T-helper 2 cell (primary cell): Measurements from ENCODE around the gene REEP5.
"Not testable (repeated sequence)": the region's sequence is repeated elsewhere in the genome, so short reads cannot be mapped to it uniquely, and the experiment has no call there.

Source experiments
- DNase-seq, 5 experiments: peaks; one replicate each; pipeline versions ENCODE4 v3.0.0 to v3.0.0-alpha.2; 2012 to 2022

REEP5 gene

DNA sequence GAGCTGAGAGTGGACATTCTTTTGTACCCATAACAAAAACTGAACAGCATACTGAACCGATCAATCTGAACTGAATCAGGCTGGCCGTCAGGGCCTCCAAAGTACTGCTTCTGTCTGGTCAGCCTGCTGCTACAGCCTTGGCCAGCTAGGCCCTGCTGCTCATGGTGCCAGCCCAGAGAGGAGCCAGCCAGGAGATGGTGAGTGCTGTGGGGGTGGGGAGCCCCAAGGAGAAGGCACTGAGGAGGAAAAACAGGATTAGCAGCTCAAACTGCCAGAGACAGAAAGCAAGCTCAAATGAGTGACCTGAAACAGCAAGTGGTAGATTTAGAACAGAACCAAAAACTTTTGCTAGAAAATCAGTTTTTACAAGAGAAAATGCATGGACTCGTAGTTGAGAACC lies 37.0 kb downstream of the REEP5 start:
- DNase-seq = no peak

DNA sequence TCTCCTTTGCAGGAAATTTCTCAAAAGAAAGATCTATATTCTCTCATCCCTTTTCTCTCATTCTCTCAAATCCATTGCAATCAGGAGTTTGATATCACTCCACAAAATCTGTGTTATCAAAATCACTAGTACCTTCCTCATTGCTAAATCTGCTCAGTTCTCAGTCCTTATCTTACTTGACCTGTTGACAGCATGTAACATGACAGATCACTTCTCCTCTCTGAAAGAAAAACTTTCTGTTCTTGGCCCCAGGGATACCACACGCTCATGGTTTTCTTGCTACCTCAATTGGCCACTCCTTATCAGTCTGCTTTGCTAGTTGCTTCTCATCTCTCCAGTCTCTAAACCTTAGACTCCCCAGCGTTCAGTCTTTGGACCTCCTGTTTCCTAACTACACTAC lies 38.8 kb downstream of the REEP5 start:
- DNase-seq = no peak

DNA sequence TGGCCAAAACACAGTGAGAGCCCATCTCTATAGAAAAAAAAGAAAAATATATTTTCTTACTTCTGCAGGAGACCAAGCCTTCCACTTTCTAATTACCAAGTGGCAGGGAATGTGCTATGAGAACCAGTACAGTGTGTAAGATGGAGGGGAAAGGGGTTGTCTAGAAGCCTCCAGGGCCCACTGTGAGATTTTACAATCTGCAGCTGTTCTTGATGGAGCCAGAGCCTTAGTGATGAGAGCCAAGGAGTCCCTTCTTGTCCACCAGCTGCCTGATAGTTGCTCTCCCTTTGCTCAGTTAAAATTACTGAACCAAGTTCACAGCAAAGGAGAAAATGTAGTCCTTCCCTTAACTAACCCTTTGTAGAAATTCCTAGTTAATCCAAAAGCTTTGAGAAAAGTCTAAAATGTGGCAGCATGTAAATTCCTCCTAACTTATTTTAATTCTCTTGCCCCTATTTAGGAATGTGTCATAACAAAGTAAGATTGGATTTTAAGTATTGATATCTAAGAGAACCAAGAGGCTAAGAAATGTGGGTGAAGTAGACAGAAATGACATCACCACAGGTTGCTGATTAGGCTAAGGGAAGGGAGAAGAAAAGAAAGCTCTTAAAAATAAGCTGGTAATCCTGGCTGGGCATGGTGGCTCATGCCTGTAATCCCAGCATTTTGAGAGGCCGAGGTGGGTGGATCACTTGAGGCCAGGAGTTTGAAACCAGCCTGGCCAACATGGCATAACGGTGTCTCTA lies 41.6 kb downstream of the REEP5 start:
- DNase-seq = no peak

DNA sequence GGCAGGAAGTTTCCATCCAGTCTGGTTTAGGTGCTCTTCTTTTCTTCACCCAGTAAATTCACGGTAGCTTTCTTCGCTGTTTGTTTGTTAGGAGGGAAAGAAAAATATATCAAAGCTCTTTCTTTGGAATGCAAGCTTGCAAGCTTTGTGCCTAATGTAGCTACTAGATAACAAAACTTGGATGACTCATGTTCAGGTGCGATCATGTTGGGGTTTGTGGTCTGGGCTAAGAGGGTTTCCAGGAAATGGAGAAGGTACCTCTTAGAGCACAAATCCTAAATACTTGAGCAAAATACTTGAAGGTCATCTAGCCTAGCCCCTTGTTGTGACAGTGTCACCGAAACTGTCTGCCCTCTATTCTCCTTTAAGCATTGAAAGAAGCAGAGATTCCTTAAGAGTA lies 43.3 kb downstream of the REEP5 start:
- peak in 4 of 5 experiments; percentile 27 to 86 (median 40) for DNase-seq

DNA sequence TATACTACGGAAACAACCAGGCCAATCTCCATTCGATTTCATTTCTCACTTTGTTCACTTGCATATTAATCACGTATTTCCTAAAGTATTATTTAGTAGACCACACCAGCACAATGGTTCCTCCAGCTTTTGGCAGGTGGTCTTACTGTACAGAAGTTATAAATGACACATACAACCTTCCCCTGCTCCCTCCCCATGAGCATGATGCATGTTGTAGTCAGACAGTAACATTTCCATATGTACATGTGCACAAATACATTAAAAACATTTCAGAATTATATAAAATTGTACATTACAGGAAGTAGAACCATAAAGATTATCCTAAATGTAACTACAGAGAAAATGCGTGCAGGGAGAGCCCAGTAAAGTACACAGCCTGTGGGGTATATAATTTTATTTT lies 43.9 kb downstream of the REEP5 start:
- no peak for DNase-seq

DNA sequence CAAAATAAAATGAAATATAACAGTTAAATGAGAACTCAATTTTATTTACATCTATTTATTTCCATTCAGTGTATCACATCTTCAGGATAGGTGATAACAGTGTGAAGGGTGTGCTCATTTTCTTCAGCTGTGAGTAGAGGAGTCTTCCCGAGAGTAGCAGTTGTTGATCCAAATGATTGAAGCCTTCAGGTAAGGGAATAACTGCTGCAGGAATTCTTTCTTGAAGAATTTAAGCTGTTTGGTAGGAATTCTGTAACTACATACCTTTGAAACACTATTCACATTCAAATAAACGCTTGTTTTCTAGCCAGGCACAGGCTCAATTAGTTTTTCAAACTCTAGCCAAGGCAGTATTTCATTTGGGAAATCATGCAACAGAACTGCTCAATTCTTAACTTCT lies 45.7 kb downstream of the REEP5 start:
- no peak for DNase-seq

DNA sequence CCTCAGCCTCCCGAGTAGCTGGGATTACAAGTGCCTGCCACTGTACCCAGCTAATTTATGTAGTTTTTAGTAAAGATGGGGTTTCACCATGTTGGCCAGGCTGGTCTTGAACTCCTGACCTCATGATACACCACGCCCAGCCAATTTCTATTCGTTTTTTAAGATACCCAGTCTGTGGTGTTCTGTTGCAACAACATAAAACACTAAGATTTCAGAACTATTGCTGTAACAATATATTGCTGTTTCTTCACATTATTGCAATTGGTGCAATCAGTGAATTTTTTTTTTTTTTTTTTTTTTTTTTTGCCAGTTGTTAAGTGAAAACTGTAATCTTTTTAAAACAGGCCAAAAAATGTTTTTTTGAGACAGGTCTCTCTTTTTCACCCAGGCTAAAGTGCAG lies 51.1 kb downstream of the REEP5 start:
- DNase-seq = no peak

DNA sequence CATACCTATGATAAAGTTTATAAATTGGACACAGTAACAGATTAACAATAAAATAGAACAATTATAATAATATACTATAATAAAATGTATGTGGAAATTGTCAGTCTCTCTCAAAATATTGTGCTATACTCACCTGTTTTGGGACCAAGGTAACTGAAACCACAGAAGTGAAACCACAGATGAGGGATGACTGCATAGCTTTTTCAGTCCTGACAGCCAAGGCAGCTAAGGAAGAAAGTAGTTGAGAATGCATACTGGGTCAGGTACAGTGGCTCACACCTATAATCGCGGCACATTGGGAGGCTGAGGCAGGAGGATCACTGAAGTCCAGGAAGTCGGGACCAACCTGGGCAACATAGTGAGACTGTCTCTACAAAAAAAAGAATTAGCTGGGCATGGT lies 52.1 kb downstream of the REEP5 start:
- DNase-seq = peak in 1 of 5 experiments; percentile 47

DNA sequence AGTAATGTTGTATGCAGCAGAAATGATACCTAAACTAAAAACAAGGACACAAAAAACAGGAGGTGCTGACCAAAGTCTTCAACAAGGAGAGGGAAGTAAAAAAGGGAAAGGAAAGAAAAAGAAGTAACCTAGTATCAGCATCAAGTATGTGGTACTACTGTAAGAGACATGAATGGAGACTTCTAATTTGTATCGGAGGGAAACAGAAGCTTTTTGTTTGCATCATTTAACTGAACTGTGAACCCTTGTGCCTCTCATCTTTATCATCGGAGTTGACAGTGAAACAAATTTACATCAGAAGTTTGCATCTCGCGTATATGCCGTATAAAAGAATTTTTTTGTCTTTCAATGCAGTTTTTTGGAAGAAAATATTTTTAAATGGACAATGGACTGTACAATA lies 54.6 kb downstream of the REEP5 start:
- DNase-seq = no peak

DNA sequence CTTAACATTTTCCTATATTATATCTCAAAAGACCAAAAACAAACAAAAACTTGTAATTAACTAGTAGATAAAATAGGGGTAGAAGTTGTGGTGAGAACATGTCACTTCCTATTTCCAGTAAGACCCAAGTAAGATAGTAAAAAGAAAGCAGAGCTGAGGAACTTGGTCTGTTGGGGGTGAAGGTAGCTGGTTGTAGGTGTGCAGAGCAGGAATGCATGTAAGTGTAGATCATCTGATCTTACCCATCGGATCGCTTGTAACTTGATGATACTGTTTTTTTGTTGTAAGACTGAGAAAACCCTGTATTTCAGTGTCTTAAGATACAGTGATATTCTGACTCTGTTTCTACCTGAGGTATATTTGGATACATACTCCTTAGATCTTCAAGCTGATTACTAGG lies 55.3 kb downstream of the REEP5 start:
- DNase-seq = peak in 1 of 5 experiments; percentile 53

DNA sequence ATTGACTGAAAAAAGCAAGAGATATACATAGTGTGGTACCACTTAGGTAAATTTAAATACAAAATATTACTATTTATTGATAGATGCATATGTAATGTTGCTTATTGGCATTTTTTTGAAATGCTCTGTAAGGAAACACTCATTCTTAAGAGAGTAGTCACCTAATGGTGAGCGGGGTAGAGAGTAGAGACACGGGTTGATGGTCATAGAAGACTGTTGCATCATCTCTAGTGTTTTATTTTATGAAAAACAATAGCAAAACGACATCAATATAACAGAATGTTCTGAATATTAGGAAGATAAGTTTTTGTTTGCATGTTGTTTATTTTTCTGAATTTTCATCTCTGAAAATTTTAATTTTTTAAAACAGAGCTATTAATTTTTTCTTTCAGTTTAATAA lies 56.9 kb downstream of the REEP5 start:
- DNase-seq = no peak

DNA sequence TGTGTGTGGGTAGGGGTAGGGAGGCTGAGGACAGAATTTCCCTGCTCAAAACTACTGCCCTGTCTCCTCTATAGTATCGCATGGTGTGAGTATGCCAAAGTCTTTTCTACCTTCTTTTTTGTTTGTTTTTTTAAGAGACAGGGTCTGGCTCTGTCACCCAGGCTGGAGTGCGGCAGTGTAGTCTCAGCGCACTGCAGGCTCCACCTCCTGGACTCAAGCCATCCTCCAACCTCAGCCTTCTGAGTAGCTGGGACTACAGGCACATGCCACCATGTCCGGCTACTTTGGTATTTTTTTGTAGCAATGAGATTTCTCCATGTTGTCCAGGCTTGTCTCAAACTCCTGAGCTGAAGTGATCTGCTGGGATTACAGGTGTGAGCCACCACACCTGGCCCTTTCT lies 58.5 kb downstream of the REEP5 start:
- no peak for DNase-seq

DNA sequence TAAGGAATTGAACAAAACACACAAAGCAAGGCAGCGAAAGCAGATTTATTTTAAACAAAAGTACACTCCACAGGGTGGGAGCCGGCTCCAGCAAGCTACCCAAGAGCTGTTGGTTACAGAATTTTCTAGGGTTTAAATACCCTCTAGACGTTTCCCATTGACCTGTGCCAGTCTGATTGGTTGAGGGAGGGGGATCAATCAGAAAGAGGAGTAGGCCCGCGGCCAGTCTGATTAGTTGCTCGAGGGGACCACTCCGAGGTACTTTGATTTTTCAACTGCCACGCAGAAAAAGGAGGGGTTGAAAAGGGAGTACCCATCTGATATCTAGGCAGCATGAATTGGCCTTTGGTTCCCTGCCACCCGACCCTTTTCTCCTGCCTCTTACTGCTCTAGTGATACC lies 59.9 kb downstream of the REEP5 start:
- DNase-seq = no peak

DNA sequence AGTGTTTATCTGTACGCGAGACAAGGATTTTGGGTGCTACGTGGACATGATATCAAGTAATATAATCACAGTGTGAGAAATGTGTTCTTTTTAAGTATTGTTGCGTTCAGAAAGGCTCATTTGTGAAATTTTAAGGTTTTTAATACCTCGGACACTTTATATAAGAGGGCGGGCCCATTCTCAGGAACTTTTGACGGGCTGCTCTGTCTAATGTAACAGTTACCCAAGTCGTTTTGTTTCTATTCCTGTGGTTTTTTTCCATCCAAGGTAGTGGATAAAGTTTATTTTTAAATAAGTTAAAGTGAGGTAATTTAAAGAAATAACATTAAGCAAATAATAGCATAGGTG lies 60.4 kb downstream of the REEP5 start:
- DNase-seq = no peak

DNA sequence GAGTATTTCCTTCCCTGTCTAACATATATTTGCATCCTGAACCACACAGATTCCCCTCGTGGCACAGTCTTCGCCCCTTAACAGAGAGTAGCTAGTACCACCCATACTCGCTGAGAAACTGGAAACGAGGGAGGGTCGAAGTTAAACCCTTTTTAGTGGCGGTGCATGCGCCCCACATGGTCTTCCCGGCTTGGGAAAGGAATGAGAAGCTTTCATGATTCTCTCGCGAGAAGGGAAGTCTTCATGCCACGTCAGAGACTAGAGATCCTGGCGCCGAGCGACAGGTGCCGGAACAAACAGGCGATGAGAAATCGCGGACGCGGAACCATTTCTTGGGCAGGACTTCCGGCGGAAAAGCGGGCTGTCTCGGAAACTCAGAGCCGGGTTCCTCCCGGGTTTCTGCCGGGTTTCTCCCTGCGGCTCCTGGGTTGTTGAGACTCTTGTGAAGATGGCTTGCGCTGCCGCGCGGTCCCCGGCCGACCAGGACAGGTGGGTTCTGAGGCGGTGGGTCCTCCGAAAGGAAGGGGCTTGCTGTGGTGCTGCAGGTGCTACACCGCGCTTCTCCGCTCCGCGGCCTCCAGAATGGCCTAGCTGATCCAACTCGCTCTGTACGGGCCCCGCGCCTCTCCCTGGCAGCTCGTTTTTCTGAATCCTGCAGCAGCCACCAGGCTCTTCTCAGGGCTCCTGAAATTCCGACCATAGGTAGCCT lies 60.9 kb downstream of the REEP5 start, which contains the start of gene SRP19:
Gene SRP19, plus strand, starts transcription at position 359 of the 709 bp plus-strand sequence. Its CDS starts 90 bp downstream, at position 449.
- DNase-seq = peak; percentile 73 to 96 (median 87)

DNA sequence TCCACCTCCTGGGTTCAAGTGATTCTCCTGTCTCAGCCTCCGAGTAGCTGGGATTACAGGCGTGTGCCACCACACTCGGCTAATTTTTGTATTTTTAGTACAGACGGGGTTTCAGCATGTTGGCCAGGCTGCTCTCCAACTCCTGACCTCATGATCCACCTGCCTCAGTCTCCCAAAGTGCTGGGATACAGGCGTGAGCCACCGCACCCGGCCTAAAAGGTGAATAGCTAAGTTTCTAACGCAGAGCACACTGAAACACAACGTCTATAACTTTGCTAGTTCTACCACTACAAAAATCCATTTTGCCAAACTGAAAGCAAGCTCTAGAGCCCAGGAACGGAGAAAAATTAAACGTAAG lies 61.5 kb downstream of the REEP5 start:
- DNase-seq = not testable (repeated sequence)

DNA sequence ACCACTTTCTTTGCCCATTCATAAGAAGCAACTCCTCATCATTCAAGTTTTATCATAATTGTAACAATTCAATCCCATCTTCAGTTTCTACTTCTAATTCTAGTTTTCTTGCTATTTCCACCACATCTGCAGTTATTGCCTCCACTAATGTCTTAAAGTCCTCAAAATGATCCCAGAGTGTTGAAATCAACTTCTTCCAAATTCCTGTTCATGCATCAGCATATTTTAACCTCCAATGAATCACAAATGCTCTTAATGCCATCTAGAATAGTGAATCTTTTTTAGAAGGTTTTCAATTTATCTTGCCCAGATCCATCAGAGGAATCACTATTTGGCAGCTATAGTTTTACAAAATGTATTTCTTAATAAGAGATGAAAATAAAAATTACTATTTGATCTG lies 64.2 kb downstream of the REEP5 start:
- DNase-seq = no peak

DNA sequence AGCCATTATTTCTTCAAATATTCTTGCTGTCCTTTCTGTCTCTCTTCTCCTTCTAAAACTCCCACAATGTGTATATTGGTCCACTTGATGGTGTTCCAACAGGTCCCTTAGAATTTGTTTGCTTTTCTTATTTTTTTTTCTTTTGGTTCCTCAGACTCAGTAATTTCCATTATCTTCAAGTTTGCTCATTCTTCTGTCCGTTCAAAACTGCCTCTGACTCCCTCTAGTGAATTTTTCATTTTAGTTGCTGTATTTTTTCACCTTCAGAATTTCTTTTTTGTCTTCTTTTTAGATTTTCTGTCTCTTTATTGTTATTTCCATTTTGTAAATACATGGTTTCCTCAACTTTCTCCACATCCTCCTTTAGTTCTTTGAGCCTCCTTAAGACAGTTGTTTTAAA lies 67.4 kb downstream of the REEP5 start:
- no peak for DNase-seq

DNA sequence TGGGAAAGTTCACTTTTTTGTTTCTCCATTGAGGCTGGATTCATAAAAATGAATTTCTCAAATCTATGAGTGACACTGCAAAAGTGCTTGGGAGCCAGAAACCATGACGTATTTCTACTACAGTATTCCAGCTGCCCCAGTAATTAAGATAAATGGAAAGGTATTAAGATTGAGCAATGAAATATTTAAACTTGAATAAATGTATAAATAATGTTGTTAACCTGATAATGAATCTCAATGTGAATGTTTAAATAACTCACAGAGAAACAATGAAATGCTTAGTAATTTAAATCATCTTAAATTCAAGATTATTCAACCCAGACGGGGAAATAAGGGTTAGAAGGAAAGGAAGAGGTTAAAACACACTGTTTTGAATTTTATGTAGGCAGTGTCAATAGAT lies 72.1 kb downstream of the REEP5 start:
- DNase-seq = no peak

DNA sequence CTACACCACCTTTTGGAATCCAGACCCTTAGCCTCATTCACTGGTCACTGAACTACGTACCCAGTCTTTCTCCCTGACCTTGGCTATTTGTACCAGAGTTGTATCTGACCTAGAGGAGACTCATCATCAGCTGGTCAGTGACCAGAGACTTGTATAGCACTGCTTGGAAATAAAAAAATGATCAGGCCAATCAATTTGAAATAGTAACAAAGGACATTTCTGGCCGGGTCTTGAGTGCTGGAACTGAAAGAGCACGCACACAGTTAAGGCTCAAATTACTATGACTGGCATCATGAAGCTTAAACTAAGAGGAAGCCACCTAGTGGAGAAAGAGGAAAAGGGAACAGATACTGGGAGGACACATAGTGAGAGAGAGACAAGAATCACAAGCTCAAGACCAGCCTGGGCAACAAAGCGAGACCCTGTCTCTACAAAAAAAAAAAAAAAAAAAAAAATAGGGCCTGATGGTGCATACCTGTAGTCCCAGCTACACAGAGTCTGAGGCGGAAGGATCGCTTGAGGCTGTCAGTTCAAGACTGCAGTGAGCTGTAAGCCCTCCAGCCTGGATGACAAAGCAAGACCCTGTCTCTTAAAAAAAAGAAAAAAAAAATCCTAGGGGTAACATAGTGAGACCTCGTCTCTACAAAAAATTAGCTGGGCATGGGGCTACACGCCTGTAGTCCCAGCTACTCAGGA lies 73.8 kb downstream of the REEP5 start:
- peak in 2 of 5 experiments; percentile 3 to 75 for DNase-seq

DNA sequence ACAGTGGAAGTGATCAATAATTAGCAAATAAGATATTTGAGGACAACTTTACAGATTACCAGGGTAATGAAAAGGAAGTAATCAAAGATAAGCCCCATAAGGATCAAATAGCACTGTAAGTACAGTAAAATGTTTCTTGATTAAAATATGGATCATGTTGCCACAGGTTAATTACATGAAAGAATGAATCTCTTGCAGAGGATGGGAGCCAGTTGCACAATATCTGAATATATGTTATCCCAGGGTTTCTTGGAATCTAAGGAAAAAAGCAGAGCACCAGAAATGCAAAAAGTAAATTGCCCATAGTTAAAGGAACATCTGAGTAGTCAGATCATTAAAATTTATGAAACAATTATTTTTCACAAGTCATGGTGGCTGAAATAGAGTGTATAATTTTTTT lies 74.7 kb downstream of the REEP5 start:
- no peak for DNase-seq

DNA sequence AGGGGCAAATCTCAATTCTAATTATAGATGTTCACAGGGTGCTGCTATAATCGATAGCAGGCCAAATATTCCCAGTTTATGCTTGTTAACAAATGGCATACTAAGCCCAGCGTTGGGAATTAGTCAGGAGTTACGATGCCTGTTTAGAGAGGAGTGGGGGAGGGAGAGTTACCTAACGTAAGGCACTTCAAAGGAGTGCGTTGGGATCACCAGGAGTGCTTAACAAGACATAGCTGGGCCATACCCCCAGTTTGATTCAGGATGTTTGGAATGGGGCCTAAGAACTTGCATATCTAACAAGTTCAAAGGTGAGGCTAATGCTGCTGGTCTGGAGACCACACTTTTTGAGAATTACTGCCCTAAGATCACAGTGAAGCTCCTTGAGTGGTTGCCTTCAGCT lies 75.5 kb downstream of the REEP5 start:
- no peak for DNase-seq

DNA sequence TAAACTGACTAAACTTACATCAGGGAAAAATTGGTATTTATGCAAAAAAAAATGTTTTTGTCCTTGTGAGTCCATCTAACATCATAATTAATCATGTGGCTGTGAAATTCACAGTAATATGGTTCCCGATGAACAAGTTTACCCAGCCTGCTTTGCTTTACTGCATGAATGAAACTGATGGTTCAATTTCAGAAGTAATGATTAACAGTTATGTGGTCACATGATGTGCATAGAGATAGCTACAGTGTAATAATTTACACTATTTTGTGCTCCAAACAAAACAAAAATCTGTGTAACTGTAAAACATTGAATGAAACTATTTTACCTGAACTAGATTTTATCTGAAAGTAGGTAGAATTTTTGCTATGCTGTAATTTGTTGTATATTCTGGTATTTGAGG lies 77.5 kb downstream of the REEP5 start:
- DNase-seq = no peak

DNA sequence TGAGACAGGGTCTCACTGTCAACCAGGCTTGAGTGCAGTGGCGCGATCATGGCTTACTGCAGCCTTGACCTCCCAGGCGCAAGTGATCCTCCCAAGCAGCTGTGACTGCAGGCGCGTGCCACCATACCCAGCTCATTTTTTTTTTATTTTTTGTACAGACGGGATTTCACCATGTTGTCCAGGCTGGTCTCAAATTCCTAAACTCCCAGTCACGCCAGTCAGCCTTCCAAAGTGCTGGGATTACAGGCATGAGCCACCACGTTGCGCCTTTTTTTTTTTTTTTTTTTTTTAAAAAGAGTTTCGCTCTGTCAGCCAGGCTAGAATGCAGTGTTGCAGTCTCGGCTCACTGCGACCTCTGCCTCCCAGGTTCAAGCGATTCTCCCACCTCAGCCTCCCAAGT lies 88.1 kb downstream of the REEP5 start:
- DNase-seq = no peak
